Activated gamma-delta T cell treated with anti-CD3 and anti-CD28 coated beads, Interleukin-2, amount 50 U/mL, for 16 hours (primary cell): ENCODE results near the gene ZDHHC18.
"Not testable (repeated sequence)": the region's sequence is repeated elsewhere in the genome, so short reads cannot be mapped to it uniquely, and the experiment has no call there.

Source experiments
- DNase-seq: peaks from one replicate; pipeline ENCODE4 v3.0.0-alpha.2; 2020; ENCODE audit warnings: low read depth

ZDHHC18 gene

GRCh38 chr1:26833432-26834405 is 7.2 kb downstream of the ZDHHC18 start:
- peak; percentile 81 for DNase-seq

- not testable (repeated sequence) for DNase-seq
These were observed 11.2 kb downstream of the ZDHHC18 start for GRCh38 chr1:26837665-26838064.

- DNase-seq: peak; percentile 35
These were observed 12.2 kb downstream of the ZDHHC18 start for GRCh38 chr1:26838474-26839338.

GRCh38 chr1:26839339-26839722 is 12.8 kb downstream of the ZDHHC18 start:
- no peak for DNase-seq

GRCh38 chr1:26839779-26840178 is 13.3 kb downstream of the ZDHHC18 start:
- no peak for DNase-seq

DNA sequence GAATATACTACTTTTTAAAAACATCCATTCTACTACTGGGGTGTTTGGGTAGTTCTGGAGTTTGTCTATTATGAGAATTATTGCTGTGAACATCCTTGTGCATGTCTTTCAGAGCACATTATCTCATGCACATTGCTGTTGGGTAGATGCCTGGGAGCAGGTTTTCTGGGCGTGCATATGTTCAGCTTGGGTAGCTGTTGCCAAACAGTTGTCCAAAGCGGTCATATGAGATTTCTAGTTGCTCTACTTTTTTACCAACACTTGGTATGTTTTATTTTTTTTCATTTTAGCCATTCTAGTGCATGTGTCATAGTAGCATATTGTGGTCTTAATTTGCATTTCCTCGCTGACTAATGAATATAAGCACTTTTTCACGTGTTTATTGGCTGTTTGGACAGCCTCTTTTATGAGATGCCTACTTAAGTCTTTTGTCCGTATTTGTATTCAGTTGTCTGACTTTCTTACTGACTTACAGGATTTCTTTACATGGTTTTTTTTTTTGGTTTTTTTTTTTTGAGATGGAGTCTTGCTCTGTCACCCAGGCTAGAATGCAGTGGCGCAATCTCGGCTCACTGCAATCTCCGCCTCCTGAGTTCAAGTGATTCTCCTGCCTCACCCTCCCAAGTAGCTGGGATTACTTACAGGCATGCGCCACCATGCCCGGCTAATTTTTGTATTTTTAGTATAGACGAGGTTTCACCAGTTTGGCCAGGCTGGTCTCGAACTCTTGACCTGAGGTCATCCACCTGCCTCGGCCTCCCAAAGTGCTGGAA is 18.1 kb downstream of the ZDHHC18 start:
- no peak for DNase-seq

DNA sequence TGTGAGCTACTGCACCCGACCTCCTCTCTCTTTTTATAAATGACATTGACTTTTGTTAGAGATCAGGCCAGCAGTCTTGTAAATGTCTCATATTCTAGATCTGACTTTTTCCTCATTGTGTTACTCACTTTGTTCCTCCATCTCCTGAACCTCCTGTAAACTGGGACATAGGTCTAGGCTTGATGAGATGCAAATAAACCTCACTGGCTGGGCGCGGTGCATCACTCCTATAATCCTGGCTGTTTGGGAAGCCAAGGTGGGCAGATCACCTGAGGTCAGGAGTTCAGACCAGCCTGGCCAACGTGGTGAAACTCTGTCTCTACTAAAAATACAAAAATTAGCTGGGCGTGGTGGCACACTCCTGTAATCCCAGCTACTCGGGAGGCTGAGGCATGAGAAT is 21.3 kb downstream of the ZDHHC18 start:
- not testable (repeated sequence) for DNase-seq

DNA sequence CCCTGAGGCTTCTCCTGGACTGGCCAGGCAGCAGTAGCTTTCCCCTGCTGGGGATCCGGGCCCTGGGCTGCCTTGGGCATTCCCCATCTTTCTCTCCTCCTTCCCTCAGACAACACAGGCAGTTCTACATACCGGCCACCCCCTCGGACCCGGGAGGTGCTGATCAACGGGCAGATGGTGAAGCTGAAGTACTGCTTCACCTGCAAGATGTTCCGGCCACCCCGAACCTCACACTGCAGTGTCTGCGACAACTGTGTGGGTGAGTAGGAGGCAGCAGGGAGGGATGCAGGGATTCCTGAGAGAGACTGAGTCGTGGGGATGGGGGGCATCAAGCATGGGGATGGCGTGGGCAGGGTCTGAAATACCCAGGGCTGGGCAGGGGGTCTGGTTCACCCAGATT is 22.0 kb downstream of the ZDHHC18 start:
- DNase-seq: no peak

DNA sequence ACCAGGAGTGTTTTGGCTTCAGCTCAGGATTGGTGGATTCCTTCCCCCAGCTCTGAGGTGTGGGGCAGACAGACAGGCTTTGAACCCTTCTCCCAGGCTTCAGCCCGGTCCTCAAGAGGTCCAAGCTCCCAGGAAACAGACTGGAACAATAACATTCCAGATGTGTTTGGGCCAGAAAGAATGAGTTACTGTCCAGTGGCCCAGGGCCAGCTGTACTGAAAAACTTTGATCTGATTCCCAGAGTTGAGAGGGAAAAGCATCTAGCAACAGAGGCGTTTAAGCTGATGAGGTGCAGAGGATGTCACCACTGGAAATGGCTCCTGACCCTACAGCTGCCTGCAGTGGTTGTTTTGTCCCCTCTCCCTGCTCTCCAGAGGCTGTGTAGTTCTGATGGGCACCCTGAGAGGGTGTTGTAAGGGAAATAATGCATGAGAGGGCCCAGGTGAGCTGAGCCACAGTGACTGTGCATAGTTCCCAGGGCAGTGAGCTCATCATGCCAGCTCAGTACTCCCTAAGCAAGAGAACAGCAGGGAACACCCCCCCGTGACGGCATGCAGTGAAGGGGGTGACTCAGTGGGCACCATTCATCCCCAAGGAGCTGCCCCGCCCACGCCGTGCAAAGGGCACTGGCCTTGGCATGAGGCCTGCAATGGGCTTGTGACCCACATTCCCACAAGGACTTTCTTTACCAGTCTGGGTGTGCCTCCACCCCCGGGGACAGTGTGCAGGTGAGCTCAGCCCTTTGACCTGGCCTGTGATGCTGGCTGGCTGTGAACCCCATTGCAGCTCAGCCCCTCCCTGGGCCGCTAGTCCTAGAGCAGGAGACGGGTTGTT is 22.7 kb downstream of the ZDHHC18 start:
- DNase-seq: no peak

- no peak for DNase-seq
These were observed 24.7 kb downstream of the ZDHHC18 start for GRCh38 chr1:26851106-26851684.

GRCh38 chr1:26852701-26853100 is 26.2 kb downstream of the ZDHHC18 start:
- DNase-seq: no peak

DNA sequence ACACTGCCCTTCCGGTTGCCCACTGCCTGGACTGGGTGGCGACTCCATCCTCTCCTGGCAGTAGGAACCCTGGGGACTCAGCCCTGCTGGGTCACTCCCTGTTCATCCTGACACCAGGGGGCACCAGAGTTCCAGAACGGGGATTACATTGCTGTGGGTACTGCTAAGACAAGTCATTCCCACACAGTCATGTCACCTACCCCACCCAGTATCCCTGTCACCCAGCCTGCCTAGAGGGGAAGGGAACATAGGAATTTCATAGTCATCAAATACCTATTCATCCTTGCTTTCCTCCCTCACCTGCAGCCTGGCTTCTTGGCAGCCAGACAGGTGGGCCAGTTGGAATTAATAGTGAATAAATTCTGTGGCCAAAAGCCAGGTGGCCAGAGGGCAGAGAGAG is 26.7 kb downstream of the ZDHHC18 start:
- peak; percentile 72 for DNase-seq

- DNase-seq: no peak
These were observed 27.1 kb downstream of the ZDHHC18 start for GRCh38 chr1:26853600-26853999.

- DNase-seq: no peak
These were observed 28.4 kb downstream of the ZDHHC18 start for GRCh38 chr1:26854906-26855305.

DNA sequence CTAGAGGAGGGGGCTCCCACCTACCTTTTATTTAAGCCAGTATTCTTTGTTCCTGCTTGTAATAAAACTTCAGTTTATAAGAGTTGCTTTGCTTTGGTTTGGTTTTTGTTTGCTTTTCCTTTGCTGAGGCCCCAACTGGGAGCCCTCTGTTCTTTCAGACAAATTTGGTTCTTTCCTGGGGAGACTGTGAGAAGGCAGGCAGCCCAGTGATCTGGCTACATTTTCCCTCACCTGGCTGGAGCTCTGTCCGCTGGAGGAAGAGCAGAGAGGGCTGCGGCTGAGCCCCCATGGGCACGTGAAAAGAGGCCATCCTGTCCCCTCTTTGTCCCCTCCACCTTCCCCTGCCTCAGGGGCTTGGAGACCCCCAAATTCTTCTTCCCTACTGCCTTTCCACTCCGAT is 29.1 kb downstream of the ZDHHC18 start:
- no peak for DNase-seq

DNA sequence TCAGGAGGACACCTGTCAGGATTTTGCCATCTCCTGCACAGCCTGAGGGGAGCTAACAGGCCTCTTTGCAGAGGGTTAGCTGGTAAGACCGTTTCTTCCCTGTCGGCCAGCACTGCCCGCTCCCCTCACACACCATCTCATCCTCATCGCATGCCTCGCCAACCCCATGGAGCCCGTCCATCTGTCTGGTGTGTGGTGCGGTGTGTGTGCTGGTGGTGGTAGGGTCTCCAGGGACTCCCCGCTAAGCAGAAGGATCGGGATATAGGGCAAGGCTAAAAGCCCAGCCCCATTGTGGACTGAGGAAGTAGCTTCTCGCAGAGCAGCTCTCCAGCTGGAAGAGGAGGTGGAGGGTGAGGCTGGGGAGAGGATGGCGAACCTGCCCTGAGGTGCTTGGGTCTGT is 29.7 kb downstream of the ZDHHC18 start:
- no peak for DNase-seq

- no peak for DNase-seq
These were observed 30.3 kb downstream of the ZDHHC18 start for GRCh38 chr1:26856604-26857469.

GRCh38 chr1:26857473-26858060 is 31.1 kb downstream of the ZDHHC18 start:
- no peak for DNase-seq

GRCh38 chr1:26858160-26858559 is 31.7 kb downstream of the ZDHHC18 start:
- no peak for DNase-seq
